Activated CD8-positive, alpha-beta memory T cell treated with anti-CD3 and anti-CD28 coated beads for 48 hours (primary cell): ENCODE measurements around the gene ZDHHC7.

Source experiments
- DNase-seq, 3 experiments: peaks; one replicate each; pipeline ENCODE4 v3.0.0-alpha.2; 2020; ENCODE audit warnings: low read depth in 2 of 3, low spot score in 2 of 3

The ZDHHC7 gene

DNA sequence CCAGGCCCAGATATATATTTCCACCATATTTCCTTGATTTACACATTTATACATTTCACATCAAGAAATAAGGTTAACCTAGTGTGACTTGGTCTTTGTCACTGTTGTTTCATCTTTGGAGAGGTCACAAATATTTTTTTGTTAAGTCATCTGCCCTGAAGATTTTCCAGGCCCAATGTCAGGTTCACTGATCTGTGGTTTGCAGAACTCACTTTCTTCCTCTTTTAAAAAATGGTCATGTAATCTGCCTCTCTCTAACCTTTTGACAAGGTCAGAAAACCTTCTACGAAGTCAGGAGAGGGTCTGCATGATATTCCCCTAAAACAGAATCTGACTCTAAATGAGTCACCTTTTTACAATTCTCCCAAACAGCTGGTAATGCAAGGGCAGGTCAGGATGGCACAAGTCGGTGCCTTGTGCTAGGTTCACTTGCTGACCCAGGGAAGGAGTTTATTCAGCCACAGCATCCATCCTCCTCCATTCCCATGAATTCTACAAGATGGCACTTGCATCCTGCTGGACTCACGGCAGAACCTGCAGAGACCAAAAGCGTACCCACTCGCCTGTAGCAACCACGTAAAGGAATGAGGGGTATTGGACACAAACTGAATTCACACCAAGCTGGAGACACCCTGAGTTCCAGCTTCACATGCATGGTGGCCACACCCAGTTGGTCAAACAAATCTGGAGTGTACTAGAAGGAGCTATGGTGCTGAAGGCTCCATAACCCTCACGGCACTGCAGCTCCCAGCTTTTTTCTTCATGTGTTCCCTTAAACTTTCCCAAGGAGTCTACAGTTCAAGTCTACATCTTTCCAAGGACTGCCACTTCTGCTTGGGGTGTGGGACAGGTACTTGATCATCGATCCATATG, 14.7 kb upstream of the ZDHHC7 start:
- DNase-seq, result no peak

DNA sequence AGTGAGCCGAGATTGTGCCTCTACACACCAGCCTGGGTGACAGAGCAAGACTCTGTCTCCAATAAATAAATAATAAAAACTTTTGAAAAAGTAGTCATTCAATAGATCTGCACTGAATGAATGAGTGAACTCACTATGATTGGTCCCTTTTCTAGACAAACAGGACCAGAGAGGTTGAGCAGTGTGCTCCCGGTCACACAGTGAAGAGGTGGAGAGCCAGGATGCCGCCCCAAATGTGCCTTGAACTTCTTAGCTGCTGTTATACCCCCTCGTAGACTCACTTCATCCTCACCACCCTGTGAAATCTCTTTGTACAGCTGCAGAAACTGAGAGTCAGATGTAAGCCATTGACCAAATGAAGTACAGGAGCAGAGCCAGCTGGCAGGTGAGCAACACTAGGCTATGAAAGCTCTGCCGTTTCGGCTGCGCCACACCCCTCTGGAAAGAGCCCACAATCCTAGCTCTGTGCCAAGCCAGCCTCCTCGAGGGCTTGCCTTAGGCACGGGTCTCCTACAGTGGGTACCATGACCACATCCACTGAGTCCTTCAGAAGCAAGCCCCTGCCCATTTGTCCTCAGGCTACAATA, 8.4 kb upstream of the ZDHHC7 start:
- DNase-seq, result no peak

DNA sequence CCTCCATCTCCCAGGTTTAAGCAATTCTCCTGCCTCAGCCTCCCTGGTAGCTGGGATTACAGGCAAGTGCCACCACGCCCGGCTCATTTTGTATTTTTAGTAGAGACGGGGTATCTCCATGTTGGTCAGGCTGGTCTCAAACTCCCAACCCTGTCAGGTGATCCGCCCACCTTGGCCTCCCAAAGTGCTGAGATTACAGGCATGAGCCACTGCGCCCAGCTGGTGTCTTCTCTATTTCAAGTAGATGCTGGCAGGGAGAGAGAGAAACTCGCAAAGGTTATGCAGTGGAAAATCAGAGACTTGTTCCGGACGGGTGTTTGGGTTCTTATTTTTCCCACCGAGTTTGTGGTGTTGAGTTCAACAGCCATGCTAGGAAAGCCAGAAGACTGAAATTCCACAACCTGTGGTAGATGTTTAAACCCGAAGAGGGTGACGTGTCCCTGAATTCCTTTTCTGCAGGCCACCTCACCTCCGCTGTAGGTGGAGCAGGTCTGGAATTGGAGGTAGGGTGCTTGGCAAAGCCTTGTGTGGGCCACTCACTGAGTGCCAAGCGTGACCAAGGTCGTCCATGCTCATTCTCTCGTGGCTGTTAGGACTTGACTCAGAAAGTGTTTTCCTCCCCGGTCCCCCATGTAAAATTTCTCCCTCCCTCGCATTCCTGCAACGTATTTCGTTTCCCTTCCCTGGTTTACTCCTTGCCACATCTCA, 7.3 kb upstream of the ZDHHC7 start:
- no peak for DNase-seq

DNA sequence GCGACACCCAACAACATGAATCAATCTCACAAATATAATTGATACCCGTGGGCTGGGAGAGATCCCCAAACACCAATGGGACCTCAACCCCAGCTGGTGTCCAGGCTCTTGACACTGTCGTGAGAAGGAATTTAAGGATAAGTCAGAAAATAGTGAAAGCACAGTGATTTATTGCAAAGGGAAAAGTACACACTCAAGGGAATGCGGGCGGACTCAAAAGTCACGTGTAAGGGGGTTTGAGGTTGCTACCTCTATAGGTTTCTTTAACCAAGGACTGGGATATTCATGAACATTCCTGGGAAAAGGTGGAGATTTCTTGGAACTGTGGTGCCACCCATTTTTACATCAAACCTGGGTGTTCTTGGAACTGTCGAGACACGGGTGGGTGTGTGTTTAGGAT, 6.3 kb upstream of the ZDHHC7 start:
- no peak for DNase-seq

DNA sequence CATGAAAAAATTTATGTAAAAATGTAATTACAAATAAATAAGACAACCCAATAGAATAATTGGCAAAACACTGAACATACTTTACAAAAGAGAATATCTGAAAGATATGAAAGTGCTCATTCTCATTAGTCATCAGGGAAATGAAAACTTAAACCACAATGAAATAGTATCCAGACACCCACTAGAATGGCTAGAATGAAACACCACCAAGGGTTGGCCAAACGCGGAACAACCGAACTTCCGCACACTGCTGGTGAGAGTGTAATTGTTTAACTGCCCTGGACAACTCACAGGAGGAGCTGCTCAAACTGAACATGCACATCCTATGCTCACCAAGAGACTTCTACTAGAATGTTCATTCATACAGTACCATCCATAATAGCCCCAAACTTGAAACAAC, 5.8 kb upstream of the ZDHHC7 start:
- DNase-seq, result no peak

DNA sequence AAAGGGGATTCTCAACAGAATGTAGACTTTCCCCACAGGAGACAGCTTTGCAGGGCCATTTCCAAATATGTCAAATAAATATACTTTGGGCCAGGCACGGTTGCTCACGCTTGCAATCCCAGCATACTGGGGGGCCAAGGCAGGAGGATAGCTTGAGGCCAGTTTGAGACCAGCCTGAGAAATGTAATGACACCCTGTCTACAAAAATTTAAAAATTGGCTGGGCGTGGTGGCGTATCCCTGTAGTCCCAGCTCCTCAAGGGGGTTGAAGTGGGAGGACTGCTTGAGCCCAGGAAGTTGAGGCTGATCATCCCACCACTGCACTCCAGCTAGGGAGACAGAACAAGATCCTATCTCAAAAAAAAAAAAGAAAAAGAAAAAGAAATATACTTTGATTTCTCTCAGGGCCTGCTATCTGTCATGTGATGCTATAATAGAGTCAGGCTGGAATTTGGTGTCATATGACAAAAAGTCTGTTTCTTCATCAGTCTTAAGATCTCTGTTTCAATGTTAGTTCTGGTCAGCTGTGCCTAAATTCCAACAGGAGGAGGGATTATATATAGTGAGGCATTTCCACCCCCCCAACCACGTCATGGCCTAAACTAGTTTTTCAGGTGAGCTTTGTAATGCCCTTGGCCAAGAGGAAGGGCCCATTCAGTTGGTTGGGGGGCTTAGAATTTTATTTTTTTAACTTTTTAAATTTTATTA, 4.3 kb upstream of the ZDHHC7 start:
- DNase-seq, result no peak

DNA sequence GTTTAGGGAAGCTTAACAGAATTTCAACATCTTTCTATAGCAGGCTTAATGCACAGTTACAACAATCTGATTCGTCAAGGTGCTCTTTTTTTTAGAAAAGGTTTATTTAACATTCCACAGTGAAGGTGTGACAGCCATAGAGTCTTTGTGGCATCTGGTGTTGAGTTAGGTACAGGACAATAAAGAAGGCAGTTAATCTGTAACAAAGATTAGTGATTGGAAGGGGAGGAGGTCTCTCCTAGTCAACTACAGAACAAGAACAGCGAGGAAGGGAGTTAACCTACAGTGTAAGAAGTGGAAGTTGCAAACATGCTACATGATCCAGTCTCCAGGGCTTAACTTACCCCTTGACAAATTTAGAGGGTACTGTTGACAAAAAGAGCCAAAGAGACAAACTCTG, 3.0 kb upstream of the ZDHHC7 start:
- DNase-seq, result no peak

DNA sequence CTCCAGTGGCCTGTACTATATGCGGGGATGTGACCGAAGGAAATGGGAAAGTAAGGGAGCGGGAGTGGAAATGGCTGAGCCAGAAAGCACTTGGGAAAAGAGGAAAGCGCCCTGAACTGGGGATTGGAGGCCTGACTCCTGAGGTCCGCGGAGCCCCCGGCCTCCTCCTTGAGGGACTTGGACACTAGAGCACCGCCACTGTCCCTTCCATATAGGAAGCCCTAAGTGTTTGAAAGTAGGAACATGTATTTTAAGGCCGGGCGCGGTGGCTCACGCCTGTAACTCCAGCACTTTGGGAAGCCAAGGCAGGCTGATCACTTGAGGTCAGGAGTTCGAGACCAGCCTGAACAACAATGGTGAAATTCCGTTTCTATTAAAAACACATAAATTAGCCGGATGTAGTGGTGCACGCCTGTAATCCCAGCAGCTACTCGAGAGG, 530 bp upstream of the ZDHHC7 start:
- no peak for DNase-seq

DNA sequence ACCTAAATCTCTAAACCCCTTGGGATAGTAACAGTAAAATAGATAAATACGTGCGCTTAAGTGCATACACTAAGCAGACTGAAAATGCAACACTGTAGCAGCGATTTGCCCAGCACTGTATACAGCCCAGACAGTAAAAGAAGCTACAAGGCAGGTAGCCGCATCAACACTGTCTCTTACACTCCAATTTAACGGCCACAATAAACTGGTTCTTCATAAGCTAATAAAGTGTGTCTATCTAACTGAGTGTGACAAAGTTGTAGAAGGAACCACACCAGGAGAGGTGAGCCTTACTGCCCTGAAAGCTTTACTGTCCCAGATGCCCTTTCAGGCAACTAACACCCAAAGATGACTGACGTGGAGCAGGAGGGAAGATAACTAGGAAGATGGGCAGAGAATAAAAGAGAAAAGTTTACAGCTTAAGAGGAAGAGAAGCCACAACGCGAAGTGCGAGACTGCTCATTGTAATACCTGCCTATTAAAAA, 847 bp downstream of the ZDHHC7 start:
- DNase-seq, result no peak

DNA sequence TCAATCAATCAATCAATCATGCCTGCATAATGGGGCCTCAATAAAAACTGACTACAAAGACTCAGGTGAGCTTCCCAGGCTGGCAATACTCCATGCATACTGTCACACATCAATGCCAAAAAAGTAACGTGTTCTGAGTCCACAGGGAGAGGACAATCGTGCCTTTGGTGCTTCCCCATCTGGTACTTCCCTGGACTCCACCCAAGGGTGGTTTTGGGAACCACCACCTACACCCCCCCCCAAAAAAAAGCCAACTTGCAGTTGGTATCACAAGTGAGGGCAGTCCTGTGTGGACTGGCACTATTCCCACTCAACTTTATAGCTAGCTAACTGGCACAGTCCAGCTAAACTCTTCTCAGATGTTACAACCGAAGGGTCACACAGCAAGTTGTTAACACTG, 3.1 kb downstream of the ZDHHC7 start:
- no peak for DNase-seq

DNA sequence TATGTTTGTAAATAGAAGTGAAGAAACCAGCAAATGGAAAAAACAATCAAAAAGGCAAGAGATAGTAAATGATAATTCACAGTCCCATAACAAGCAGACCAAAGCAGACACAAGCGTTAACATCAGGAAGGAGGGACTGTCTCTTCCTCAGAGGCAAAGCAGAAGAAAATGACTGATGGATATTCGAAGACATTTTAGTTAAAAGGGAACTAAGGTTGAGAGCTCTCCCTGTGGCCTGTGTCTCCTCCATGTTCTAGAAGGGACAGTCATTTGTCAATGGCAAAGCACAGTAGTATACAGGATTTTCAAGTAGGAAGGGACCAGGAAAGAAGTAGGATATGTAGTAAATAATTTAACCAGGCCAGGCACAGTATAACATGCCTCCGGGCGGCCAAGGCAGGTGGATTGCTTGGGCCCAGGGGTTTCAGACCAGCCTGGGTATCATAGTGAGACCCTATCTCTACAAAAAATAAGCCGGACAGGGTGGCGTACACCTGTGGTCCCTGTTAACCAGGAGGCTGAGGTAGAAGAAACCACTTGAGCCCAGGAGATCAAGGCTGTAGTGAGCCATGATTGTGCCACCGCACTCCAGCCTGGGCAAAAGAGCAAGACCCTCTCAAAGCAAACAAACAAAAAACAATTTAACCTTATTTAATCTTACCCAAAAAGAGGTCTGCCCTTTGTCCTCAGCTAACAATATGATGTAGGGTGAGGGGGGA, 3.7 kb downstream of the ZDHHC7 start:
- no peak for DNase-seq

DNA sequence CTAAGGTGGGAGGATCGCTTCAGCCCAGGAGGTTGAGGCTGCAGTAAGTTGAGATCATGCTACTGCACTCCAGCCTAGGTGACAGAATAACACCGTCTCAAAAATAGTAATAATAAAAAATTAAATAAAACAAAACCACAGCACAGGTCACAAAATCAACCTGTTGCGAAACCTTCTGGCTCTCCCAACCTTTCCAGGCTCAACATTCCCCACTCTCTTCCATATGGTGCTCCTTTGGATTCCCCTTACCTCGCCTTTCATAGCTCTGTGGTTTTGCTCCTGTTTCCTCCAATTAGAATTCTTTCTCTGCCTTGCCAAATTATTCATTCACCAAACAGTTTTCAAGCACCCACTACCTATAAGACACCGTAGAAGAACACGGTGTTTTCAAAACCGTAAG, 4.7 kb downstream of the ZDHHC7 start:
- no peak for DNase-seq

DNA sequence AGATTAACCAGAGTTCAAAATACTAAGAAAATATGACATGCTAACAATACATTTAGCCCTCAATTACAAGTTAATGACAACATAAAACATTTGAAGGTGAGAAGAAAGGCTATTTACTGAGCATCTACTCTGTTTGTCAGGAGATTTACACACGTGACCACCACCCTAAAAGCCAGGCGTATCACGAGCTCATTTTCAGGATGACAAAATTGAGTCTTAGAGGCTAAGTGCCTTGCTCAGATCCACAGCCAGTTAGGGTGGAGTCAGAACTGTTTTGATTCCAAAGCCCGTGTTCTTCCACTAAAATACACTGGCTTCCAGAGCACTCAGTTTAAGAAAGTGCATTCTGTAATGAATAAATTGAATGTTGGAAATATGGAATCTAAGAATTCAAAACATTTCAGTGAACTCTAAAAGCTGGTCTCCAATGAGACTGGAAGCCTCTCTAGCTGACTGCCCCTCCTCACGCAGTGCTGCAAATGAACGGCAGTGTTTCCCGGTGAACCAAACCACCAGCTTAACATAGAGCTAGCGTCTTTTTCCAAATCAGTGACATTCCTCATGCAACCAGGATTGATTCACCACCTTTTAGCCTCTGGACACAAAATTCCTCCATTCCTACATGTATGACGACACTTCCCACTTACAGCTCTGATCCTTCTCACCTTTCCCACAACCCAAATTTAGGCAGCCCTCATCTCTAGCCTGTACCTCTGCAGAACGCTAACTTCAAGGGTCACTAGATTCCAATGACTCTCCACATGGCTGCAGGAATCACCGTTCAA, 5.9 kb downstream of the ZDHHC7 start:
- DNase-seq, result no peak

DNA sequence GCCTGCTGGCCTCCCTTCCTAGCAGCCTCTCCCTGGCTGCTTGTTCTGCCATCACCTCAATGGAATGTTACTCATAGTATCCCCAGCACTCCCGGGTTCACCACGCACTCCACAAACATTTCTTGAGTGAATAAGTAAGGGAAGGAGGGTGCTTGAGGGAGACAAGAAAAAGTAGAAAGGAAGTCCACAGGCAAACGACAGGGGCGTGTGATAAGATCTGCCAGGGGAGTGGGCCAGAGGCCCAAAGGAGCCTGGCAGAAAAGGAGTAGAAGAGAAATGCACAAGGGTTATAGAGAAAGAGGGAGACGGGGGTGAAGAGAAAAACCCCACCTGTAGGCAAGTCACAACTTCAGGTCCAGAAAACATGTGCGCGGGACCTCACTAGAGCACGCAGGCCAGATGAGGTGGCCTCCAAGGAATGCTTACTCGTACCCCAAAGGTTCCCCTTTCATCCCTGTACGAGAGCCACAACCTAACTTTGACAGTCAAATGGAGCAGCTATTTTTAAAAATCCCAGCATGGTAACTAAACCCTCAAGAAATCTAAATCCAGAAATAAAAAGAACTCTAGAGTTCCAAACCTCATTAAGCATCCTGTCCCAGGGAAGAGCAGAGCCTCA, 6.6 kb downstream of the ZDHHC7 start:
- no peak for DNase-seq

DNA sequence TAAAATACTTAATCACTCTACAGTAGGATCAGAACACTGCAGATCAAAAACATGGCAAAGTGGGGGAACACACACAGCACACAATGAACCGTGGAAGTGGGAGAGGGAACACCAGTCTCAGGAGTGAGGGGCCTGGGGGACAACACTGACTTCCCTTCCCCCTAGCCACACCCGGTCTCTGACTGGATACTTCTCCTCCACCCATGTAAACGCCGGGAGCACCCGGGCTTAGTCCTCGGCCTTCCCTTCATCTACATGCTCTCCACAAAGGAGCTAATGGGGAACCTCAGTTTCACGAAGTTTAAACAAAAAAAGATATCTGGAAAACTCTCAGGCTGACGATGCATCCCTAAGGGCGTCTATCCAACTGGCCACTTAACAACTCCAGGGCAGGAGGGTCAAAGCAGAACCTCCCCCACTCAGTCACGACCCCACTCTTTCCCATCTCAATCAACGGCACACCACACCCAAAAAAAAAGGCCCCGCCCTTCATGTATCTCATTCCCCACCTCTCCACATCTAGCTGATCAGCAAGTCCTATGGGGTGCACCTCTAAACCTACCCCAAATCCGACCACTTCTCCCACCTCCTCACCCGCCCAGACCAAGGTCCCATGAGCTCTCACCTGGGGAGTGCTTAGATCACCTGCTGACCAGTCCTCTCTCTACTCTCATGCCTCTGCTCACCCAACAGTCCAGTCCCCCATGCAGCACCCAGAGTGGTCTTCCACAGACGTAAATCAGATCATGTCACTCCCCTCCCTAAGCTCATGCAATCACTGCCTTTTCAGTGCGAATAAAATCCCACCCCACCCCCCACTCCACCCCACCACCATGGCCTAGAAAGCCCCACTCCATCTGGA, 7.4 kb downstream of the ZDHHC7 start:
- DNase-seq, result no peak

DNA sequence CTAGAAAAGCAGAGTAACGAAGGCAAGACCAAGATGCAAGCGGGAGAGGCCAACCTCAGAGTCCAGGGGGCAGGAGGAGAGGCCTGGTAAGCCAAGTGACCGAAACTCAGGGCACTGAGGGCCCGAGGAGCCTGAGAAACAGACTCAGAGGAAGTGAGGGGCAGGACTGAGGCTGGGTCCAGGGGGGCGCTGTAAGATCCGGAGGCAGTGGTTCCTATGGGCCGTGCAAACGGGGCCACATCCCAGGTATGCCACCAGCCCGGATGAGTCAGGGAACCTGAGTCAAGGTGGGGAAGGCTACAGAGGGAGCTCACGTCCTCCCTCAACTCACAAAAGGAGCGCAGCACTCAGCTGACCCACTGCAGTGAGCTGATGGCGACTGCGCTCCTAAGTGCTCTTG, 8.3 kb downstream of the ZDHHC7 start:
- no peak for DNase-seq

DNA sequence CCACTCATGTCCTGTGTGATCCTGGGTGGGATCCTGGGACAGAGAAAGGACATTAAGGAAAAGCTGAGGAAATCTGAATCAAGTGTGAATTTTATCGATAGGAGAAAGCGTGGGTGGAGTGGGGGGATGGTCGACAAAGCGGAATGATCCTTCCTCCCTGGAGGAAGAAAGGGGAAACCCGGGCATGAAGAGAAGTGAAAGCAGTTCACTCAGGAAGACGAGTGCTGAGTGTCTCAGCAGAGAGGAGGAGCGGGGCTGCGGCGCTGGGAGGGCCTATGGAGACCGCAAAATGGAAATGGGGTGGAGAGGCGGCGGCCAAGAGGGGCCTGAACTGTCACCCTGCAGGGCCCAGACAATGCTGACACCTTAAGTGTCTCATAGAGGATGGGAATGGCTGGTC, 8.7 kb downstream of the ZDHHC7 start:
- DNase-seq, result no peak

DNA sequence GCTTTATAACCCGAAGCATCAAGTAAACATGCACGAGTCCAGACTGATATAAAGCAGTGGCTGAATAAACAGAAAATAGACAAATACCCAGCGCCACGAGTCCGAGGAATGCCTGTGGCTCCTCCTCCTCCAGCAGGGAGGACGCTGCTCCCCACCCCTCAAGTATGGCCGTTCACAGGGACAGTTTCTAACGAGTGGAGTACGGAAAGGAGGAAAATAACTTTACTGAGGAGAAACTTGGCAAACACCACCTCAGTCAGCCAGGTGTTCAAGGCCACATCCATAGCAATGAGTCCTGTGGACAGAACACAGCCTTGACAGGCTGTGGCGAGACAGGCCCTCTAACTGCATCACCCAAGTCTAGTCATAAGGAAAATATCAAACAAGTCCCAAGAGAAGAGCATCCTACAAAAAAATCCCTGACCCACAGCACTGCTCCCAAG, 9.2 kb downstream of the ZDHHC7 start:
- DNase-seq, result no peak
